Ovary (tissue), 9 donors: Measurements from ENCODE around the gene SLC7A6OS. TPM values are rescaled to one million over a fixed set of nuclear protein-coding genes. Genes with fewer than 3 reads are reported as not detected.

Experiments used
- DNase-seq, 5 donors: peaks; one replicate each; pipeline ENCODE4 v3.0.0-alpha.2; 2019 to 2020
- H3K27ac ChIP-seq, 2 donors: fragments of 200-600 bp; one replicate each; pipeline versions ENCODE4 v1.5.1 to v1.8.0; 2019 to 2022
- H3K27me3 ChIP-seq: fragments of 200-600 bp; one replicate; pipeline ENCODE4 v1.8.0; 2022
- H3K36me3 ChIP-seq: fragments of 200-600 bp; sonication (generic); one replicate; pipeline ENCODE4 v1.5.1; 2019
- H3K4me1 ChIP-seq: one replicate; pipeline ENCODE4 v1.8.1; 2013; ENCODE audit warnings: mild to moderate bottlenecking, moderate library complexity; ENCODE audit not compliant: insufficient read depth
- H3K4me3 ChIP-seq: fragments of 200-600 bp; sonication (generic); one replicate; pipeline ENCODE4 v1.5.1; 2017
- H3K9me3 ChIP-seq, 2 donors: fragments of 200-600 bp in 1 of 2; sonication (generic) in 1 of 2; one replicate each; pipeline versions ENCODE4 v1.5.1 to v1.8.1; 2013 to 2019; ENCODE audit warnings: mild to moderate bottlenecking in 1 of 2, moderate library complexity in 1 of 2
- EP300 ChIP-seq: sonication (generic); formaldehyde crosslinking; IDR thresholded peaks from one replicate; pipeline ENCODE4 v1.6.1; 2017; ENCODE audit warnings: antibody characterized with exemption
- POLR2A ChIP-seq: fragments of 450-650 bp; IDR thresholded peaks from one replicate; pipeline ENCODE4 v1.6.1; 2017; ENCODE audit warnings: antibody characterized with exemption, mild to moderate bottlenecking, moderate library complexity
- WGBS, 3 donors: extraction: QIAGEN DNeasy Blood & Tissue Kit in 1 of 3; methylation state at CpG; one replicate each; pipeline versions ENCODE4 v1.1.5 to v1.1.7; 2013 to 2017; 5-methylcytosine and 5-hydroxymethylcytosine counted together
- intact Hi-C, 4 donors: fragments of 100-400 bp; cut with DNase I; formaldehyde crosslinking; loops; one replicate each; pipeline versions ENCODE4 v1.11.0 to v1.15.1; 2022 to 2023
- polyA plus RNA-seq, 2 donors: library from polyadenylated mRNA; stranded (reverse); fragments of 200-250 nt in 1 of 2; fragments of 350-450 nt in 1 of 2; fragmentation: Illumina TruSeq in 1 of 2; extraction: RNeasy Lipid Tissue Mini Kit (QIAGEN cat#74804) in 1 of 2; gene quantifications; one replicate each; pipeline ENCODE4 v1.2.3, GENCODE V29; 2013 to 2014
- total RNA-seq, 7 donors: library from RNA; depleted of rRNA in 2 of 7; stranded (reverse); fragments of >200 nt in 2 of 7; fragmentation: NEBNext Ultra II Directional in 3 of 7; extraction: Animal tissue kit (Norgen Biotek cat#: 25700) in 3 of 7; gene quantifications; one replicate each; pipeline versions ENCODE4 v1.1.0 to v1.2.4, GENCODE V29; 2016 to 2023
- TF ChIP-seq, protein P1 (sequence below), 3 donors: fragments of 450-650 bp in 2 of 3; fragments of 200-600 bp in 1 of 3; IDR thresholded peaks; one replicate each; pipeline versions ENCODE4 v1.5.1 to v1.8.0; 2016 to 2022; ENCODE audit warnings: antibody characterized with exemption in 3 of 3, mild to moderate bottlenecking in 1 of 3
- donor health status: DM: no; HTN: no; CAD: no; lungs with moderate emphysema.
- donor health status: DM: no; HTN: no; CAD: no.
- donor health status: Bipolar disorder and iron deficiency.
- donor health status: DM: yes; HTN: yes; CAD: no.
- donor health status: DM: no; HTN: no; CAD: no.
- donor health status: DM: yes; HTN: yes; CAD: no.

Gene SLC7A6OS
- total and polyA plus RNA-seq, 9 donors, result 8.7 to 20.7 (median 17.6) TPM

DNA sequence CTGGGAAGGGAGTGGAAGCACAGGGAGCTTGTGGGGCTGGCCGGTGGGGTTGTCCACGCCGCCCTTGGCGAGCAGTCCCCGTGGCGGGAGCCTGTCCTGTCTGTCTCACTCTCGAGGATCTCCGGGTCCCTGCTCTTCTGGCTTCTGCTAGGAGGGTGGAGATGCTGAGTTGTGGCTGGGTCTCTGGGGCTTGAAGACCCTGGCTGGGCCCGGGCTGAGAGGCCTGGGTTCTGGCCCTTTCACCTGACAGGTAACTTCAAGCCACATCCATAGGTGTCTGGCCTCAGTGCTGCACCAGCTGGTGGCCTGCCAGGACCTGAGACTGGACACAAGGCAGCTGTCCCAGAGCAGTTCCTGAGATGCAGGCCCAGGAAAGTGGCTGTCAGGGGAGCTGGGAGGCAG, 46.8 kb upstream of the SLC7A6OS start:
- TF ChIP-seq POLR2A (no peak), EP300 (no peak)
- TF ChIP-seq, protein P1, sequence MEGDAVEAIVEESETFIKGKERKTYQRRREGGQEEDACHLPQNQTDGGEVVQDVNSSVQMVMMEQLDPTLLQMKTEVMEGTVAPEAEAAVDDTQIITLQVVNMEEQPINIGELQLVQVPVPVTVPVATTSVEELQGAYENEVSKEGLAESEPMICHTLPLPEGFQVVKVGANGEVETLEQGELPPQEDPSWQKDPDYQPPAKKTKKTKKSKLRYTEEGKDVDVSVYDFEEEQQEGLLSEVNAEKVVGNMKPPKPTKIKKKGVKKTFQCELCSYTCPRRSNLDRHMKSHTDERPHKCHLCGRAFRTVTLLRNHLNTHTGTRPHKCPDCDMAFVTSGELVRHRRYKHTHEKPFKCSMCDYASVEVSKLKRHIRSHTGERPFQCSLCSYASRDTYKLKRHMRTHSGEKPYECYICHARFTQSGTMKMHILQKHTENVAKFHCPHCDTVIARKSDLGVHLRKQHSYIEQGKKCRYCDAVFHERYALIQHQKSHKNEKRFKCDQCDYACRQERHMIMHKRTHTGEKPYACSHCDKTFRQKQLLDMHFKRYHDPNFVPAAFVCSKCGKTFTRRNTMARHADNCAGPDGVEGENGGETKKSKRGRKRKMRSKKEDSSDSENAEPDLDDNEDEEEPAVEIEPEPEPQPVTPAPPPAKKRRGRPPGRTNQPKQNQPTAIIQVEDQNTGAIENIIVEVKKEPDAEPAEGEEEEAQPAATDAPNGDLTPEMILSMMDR (IDR thresholded peaks at IDR 0.05), result no peak
- DNase-seq, result no peak
- Histone ChIP-seq H3K4me1 (peaks cover 2% of the 10 kb centered on the region), H3K36me3 (no peaks in the 10 kb centered on the region), H3K27ac (no peak overlapping the region), H3K9me3 (no peaks in the 10 kb centered on the region), H3K4me3 (no peak overlapping the region), H3K27me3 (no peaks in the 10 kb centered on the region)
- 76 to 85% (median 83%) methylated on average over 9 of the region's 9 CpGs for WGBS, 3 donors
- intact Hi-C loops, result no loop called here

DNA sequence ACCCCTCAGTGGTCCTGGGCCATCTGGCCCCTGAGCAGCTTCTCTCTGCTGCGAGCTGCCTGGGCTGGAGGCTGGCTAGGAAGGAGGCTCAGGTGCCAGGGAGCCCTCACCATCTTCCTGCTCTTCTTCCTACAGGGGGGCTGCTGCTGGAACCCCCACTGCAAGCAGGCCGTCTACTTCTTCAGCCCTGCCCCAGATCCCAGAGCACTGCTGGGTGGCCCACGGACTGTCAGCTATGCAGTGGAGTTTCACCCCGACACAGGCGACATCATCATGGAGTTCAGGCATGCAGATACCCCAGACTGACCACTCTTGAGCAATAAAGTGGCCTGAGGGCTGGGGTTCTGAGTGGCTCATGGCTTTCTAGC, 46.2 kb upstream of the SLC7A6OS start:
- intact Hi-C loops, result loop anchor here in 1 of 4 donors (1.0 kb wide), 1 partner anchor 22 kb away; no protein-coding TSS in a partner anchor
- H3K4me3 ChIP-seq, result no peak overlapping the region
- 86 to 95% (median 88%) methylated on average over 4 to 5 of the region's 5 CpGs for WGBS, 3 donors
- peaks cover 2% of the 10 kb centered on the region for H3K4me1 ChIP-seq
- no peaks in the 10 kb centered on the region for H3K27me3 ChIP-seq
- TF ChIP-seq, protein P1 (IDR thresholded peaks at IDR 0.05), result no peak
- no peak for TF ChIP-seq POLR2A
- TF ChIP-seq EP300, result no peak
- no peaks in the 10 kb centered on the region for H3K9me3 ChIP-seq
- DNase-seq, result no peak
- H3K36me3 ChIP-seq, result peaks cover 4% of the 10 kb centered on the region
- no peak overlapping the region for H3K27ac ChIP-seq

DNA sequence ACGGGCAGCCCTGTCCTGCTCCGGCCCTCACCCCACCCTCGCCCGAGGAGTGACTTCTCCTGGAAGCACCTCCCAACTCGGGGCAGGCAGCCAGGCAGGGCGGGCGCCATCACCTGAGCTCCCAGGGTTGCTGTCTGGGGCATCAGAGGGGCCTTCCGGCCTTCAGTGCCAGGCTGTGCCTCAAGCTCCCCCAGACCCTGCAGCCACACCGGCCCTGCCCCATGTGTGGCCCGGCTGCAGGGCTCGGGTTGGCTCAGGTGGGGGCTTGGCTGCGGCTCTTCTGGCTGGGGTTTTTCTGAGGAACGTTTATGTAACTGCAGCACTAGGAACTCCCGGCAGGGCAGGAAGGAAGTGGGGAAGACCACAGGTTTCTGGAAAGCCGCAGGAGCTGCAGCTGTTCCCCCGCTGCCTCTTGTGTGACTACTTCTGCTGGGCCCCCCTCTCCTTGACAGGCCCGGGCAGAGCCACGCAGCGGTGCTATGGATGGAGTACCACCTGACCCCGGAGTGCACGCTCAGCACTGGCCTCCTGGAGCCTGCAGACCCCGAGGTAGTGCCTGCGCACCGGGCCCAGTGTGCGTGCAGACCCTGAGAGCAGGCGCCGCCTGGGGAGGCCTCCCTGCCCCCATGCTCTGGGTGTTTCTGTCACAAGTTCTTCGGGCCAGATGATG, 45.6 kb upstream of the SLC7A6OS start:
- H3K27me3 ChIP-seq, result no peaks in the 10 kb centered on the region
- WGBS, 3 donors, result 49 to 67% (median 63%) methylated on average over 17 to 28 of the region's 28 CpGs
- no peak for DNase-seq
- H3K9me3 ChIP-seq, result no peaks in the 10 kb centered on the region
- intact Hi-C loops, result loop anchor here in 1 of 4 donors (1.0 kb wide), 1 partner anchor 23 kb away; no protein-coding TSS in a partner anchor
- no peak overlapping the region for H3K27ac ChIP-seq
- peaks cover 2% of the 10 kb centered on the region for H3K4me1 ChIP-seq
- no peak for TF ChIP-seq POLR2A
- no peak for TF ChIP-seq EP300
- TF ChIP-seq, protein P1 (IDR thresholded peaks at IDR 0.05), result no peak
- no peak overlapping the region for H3K4me3 ChIP-seq
- H3K36me3 ChIP-seq, result peaks cover 5% of the 10 kb centered on the region

DNA sequence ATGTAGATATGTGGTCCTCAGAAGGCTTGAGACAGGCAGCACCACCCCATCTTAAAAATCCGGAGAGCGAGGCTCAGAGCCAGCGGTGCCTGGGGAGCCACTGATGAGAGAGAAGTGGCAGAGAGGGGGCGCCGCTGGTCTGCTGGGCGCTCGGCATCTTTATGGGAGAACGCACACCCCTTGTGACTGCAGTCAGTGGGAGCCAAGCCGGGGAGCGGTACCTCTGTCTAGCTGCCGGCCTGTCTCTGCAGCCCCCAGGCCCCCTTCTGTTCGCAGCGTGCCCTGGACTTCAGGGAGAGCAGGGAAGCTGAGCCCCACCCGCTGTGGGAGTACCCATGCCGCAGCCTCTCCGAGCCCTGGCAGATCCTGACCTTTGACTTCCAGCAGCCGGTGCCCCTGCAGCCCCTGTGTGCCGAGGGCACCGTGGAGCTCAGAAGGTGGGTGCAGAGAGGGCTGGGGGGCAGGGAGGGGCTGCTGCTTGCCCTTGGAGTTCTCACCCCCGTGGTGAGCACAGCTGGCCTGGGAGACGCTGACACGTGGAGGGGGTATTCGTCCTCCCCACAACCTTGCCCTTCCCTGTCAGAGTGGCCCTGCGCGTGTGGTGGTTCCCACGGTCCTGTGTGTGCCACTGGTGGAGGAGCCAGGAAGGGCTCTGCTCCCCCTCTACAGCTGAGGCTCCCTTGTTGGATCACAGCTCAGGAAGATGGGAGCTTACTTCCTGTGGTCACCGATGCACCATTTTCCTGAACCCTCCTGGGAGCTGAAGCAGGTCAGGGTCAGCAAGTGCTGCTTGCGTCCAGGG, 44.9 kb upstream of the SLC7A6OS start:
- Histone ChIP-seq H3K27me3 (no peaks in the 10 kb centered on the region), H3K4me3 (no peak overlapping the region), H3K27ac (no peak overlapping the region), H3K9me3 (no peaks in the 10 kb centered on the region), H3K36me3 (peaks cover 5% of the 10 kb centered on the region), H3K4me1 (no peaks in the 10 kb centered on the region)
- DNase-seq, result no peak
- TF ChIP-seq, protein P1 (IDR thresholded peaks at IDR 0.05), result no peak
- TF ChIP-seq POLR2A (no peak), EP300 (no peak)
- WGBS, 3 donors, result 67 to 80% (median 71%) methylated on average over 23 to 28 of the region's 28 CpGs
- intact Hi-C loops, result loop anchor here in 1 of 4 donors (1.0 kb wide), 1 partner anchor 24 kb away; no protein-coding TSS in a partner anchor
